ENCODE results near the gene RAB31.

DNA sequence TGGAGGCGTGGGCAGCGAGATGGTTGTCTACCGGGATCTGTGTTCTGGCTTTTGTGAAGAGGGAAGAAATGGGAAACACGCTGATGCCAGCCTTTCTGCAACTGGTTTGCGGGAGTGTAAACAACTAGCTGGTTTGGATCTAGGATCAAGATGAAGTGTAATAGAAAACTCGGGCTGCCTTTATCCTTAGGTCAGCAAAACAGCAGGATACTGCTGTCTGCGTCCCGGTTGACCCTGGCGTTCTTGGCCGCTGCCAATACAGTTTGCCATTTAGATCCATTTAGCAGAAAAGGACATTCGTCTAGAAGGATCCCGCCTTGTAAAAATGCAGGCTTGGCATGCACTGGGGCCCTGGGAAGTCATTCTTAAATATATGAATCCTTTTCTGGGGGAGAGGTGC lies 42.0 kb downstream of the RAB31 start:
- TF ChIP-seq CTCF (IDR thresholded peaks at IDR 0.05; ENCODE audit: poor library complexity, severe bottlenecking) = no peak
- no peak for TF ChIP-seq POLR2AphosphoS5 (IDR thresholded peaks at IDR 0.05)
- no peak for TF ChIP-seq RAD21 (conservative IDR thresholded peaks at IDR 0.05)
- no peak for TF ChIP-seq EP300 (conservative IDR thresholded peaks at IDR 0.05; ENCODE audit: poor library complexity, severe bottlenecking)
- no peak for TF ChIP-seq EZH2 (IDR thresholded peaks at IDR 0.05; ENCODE audit: borderline replicate concordance, insufficient read depth, low read length, poor library complexity, severe bottlenecking)

Data from neural cell (in vitro differentiated cells).